GM21529 (cell line): ENCODE measurements around the gene ITPA.

Source experiments
- ATAC-seq: cut with Tn5 transposase; IDR thresholded peaks from one replicate; pipeline ENCODE4 v1.9.1; 2021; ENCODE audit not compliant: unreplicated experiment

Gene ITPA

GRCh38 chr20:3243718-3244358 is 34.5 kb downstream of the ITPA start:
- no peak for ATAC-seq

GRCh38 chr20:3244613-3245012 is 35.3 kb downstream of the ITPA start:
- ATAC-seq: no peak

- ATAC-seq: no peak
Measured at GRCh38 chr20:3245156-3245555, 35.9 kb downstream of the ITPA start.

DNA sequence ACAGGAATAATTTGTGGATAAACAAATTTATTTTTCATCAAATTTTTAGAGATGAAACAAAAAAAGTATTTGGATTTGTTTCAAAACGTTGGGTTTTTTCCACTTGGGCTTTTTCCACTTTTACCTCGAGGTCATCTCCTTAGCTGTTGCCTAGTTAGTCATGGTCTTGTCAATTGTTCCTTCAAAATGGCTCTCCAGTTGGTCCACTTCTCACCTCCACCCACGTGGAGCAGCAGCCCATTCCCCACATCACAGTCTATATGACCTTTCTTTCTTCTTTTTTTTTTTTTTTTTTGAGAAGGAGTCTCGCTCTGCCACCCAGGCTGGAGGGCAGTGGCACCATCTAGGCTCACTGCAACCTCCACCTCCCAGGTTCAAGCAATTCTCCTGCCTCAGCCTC is 36.4 kb downstream of the ITPA start:
- no peak for ATAC-seq

- no peak for ATAC-seq
Measured at GRCh38 chr20:3246682-3247081, 37.4 kb downstream of the ITPA start.

- ATAC-seq: no peak
Measured at GRCh38 chr20:3247638-3248037, 38.3 kb downstream of the ITPA start.

GRCh38 chr20:3248167-3248992 is 39.1 kb downstream of the ITPA start:
- no peak for ATAC-seq

GRCh38 chr20:3248993-3249347 is 39.7 kb downstream of the ITPA start:
- no peak for ATAC-seq

- ATAC-seq: no peak
Measured at GRCh38 chr20:3250091-3250504, 40.8 kb downstream of the ITPA start.

DNA sequence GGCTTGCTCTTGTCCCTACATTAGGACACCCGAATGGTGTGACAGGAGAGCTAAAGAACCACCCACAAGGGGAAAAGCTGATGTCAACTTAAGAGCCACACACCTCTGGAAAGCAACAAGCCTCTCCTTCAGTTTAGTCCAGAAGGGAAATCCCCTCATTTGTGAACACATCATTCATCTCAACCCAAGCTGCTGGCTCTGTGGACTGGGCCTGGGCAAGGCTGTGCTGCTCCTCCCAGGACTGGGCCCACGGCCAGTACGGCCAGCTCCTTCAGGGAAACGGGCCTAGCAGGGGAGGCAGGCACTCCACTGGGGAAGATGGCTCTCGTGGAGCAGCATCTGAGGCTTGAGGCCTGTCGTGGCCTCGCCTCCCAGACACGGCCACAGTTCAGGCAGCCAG is 42.5 kb downstream of the ITPA start:
- no peak for ATAC-seq

DNA sequence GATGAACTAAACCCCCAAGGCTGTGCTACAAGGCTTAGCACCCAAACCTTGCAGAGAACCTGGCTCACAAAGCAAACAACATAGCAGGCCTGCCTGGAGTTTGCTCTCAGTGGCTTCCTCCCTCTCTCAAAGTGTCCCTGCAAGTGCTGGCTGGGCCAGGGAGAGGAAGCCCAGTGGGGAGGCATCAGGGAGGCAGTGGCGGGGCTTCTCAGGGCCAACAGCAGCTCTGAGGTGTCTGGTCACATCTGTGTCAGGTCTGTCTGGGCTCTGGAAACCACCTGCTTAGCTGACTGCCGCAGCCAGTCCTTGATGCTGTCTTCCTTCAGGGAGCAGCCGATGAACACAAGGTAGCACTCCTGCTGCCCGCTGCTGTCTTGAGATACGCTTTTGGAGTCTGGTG is 46.4 kb downstream of the ITPA start:
- no peak for ATAC-seq

DNA sequence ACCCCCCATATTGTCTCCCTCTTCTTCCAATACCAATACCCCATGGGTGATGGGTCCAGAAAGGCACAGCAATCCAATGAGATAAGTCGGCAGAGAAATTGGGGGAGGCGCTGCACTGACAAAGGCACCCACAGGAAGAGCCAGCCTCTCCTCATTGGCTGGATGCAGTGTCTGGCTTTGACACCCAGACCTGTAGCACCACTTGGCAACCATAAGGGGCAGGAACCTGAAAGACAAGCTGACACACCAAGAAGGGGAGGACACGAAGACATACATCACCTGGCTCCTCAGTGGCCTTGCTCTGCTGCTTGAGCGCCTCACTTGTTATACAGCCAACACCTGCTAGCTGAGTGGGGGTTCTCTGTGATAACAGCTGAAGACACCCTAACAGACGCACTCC is 49.1 kb downstream of the ITPA start:
- ATAC-seq: no peak

GRCh38 chr20:3262566-3262965 is 53.3 kb downstream of the ITPA start:
- no peak for ATAC-seq

DNA sequence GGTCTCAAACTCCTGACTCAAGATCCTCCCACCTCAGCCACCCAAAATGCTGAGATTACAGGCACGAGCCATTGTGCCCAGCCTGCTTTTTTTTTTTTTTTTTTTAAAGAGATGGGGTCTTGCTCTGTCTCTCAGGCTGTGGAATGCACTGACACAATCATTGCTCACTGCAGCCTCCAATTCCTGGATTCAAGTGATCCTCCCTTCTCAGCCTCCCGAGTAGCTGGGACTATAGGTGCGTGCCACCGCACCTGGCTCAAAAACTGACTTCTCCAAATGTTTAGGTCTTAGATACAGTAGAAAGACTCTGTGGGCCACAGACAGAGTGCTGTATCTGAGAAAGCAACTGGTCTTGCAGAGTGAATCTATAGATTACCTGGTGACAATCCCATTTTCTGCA is 60.8 kb downstream of the ITPA start:
- no peak for ATAC-seq

- ATAC-seq: no peak
Measured at GRCh38 chr20:3273371-3273770, 64.1 kb downstream of the ITPA start.
